Renal cortical epithelial cell (primary cell): Measurements from ENCODE around the gene USP30. TPM values are rescaled to one million over a fixed set of nuclear protein-coding genes. Genes with fewer than 3 reads are reported as not detected.
A peak's percentile ranks its signal among the peaks of the same experiment; 100 is the strongest.

ENCODE experiments used
- DNase-seq: peaks from one replicate; pipeline ENCODE4 v3.0.0-alpha.2; 2011; ENCODE audit warnings: low read depth
- total RNA-seq: library from RNA; depleted of rRNA; stranded (reverse); fragments of >200 nt; gene quantifications from 2 replicates; pipeline ENCODE4 v1.2.3, GENCODE V29; 2014

USP30 gene
- total RNA-seq, 1 donor from 2014 or later, result 10.9 TPM

DNA sequence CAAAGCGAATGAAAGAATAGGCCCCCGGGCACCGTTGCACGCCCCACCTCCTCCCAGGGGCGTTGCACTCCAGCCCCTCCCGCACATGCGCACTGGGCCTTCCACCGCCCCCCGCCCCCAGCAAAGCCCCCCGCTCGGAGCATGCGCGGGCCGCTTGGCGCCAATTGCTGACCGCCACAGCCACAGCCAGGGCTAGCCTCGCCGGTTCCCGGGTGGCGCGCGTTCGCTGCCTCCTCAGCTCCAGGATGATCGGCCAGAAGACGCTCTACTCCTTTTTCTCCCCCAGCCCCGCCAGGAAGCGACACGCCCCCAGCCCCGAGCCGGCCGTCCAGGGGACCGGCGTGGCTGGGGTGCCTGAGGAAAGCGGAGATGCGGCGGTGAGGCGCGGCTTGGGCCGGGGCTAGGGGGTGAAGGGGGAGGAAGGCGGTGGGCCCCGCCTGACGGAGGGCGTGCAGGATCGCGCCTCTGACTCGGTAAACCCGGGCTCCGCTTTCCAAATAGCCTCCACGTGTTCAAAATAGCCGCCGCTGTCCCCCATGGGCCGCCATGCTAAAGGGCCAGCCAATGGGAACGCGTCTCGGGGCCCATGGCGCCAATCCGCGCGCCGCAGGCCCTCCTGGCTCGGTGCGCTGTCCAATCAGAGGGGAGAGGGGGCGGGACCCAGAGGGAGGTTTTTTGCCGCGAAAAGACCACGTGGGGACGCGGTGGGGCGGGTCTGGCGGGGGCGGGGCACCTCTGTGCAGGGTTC, 45.2 kb downstream of the USP30 start, which contains the start of gene UNG:
Gene UNG, plus strand, starts transcription at position 163 of the 748 bp plus-strand sequence. Its CDS starts 83 bp downstream, at position 246.
- DNase-seq, result peak; percentile 79

DNA sequence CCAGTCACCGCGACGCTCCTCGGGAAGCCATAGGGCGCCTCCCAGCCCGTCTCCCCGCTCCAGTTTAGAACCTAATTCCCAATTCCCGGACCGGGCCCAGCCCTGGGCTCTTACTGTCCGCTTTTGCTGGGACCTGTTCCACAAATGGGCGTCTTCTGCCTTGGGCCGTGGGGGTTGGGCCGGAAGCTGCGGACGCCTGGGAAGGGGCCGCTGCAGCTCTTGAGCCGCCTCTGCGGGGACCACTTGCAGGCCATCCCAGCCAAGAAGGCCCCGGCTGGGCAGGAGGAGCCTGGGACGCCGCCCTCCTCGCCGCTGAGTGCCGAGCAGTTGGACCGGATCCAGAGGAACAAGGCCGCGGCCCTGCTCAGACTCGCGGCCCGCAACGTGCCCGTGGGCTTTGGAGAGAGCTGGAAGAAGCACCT, 45.8 kb downstream of the USP30 start:
- no peak for DNase-seq

DNA sequence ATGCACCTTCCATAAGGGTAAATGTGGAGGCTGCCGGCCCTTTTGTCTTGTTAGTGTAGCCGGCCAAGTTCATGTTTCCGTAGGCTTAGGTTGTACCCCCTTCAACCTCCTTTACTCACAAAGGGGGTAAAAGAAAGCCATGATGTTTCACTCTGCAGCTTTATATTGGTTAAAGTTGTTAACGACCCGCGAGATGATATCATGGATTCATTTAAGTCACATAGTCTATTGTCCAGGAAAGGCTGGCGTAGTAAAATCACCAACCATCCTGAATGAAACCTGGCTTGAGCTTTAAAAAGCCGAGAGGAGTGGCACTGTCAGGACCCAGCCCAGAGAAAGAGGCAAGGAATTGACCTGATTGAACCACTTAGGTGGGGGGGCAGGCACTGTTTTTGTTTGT, 46.3 kb downstream of the USP30 start:
- no peak for DNase-seq

DNA sequence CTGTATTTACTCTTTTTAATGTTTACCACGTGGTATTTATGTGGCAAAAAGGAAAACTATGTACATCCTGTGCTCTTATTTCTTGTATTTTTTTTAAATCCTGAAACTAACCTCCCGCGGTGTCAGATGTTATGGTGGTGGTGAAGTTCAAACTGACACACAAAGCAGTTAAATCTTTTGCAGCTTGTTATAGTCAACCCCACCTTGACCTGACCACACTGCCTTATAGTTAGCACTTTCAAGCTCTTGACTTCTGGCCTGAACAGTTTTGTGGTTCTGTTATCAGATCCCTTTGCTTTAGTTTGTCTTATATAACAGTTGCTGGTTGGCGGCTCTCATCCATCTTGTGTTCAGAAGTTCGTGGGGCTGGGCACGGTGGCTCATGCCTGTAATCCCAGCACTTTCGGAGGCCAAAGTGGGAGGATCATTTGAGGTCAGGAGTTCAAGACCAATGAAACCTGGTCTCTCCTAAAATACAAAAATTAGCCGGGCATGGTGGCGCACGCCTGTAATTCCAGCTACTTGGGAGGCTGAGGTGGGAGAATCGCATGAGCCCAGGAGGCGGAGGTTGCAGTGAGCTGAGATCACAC, 47.1 kb downstream of the USP30 start:
- DNase-seq, result no peak

DNA sequence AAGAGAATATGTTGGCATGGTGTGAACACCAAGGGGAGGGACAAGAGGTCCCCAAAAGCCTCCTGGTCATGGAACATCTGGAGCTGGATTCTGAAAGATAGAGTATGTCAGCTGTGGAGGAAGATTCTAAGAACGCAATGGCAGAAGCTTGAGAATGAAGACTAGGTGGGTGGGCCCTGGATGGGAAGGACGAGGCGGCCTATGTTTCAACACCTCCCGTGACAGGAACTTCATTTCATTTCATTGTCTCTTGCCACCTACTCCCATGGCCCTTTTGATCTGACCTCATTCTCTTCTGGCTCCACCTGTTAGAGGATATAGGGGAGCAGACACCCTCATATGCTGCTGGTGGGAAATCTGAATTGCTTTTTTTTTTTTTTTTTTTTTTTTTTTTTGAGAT, 48.4 kb downstream of the USP30 start:
- DNase-seq, result no peak

DNA sequence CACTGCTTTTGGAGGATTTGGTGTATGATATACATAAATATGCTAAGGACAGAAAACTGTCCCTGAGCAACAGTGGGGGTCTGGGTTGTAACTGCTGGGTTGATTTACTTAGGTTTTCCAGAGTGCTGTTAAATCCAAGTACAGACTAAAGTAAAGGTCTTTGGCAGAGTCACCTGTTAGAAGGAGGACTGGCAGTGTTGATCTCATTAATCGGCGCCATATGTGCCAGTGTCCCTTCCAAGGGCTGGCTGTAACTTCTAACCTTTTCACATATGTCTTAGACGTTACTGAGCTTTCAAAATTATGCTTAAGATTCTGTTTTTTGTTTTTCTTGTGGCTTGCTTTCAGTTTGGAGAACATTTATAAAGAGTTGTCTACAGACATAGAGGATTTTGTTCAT, 50.1 kb downstream of the USP30 start:
- no peak for DNase-seq

DNA sequence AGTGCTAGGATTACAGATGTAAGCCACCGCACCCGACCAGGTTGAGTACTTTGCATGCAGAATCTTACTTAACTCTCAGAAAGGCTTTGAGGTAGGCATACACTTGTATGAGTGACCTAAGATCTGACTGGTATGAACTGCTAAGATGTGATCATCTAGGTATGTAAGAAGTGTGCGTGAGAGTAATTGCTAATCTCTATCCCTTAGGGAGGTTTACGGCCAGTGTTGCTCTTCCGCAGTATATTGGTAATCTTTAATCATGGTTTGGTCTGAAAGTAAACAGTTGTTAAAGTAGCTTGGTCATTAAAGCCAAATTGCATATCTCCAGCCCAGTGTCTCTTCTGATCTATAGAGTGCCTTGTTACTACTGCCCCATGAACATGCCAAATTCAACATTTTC, 52.8 kb downstream of the USP30 start:
- no peak for DNase-seq

DNA sequence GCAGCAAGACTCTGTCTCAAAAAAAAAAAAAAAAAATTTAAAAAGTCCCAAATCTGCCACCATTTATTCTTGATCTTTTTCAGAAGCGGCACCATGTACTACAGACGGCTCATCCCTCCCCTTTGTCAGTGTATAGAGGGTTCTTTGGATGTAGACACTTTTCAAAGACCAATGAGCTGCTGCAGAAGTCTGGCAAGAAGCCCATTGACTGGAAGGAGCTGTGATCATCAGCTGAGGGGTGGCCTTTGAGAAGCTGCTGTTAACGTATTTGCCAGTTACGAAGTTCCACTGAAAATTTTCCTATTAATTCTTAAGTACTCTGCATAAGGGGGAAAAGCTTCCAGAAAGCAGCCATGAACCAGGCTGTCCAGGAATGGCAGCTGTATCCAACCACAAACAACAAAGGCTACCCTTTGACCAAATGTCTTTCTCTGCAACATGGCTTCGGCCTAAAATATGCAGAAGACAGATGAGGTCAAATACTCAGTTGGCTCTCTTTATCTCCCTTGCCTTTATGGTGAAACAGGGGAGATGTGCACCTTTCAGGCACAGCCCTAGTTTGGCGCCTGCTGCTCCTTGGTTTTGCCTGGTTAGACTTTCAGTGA, 57.5 kb downstream of the USP30 start:
- no peak for DNase-seq

DNA sequence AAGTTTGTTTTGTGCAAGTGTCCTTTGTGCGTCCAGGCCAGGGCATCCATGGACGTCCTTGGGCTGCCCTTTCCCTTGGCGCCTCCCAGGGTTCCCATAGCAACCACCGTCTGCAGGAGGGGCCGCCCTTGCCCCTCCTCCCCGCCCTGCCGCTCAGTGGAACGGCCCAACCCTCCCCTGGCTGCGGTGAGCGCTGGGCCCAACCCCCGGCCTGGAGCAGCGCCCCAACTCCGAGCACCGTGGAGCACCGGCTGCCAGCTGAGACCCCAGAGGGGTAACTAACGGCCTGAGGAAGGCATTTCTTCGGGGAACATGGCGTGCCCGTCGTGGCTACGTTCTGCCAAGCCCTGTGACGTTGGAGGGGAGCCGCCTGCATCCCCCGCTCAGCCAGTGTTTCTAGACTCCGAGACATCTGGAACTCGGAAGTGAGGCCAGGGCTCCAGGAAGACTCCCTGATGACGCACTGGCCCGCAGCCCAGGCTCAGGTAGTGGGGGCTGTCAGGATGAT, 58.7 kb downstream of the USP30 start:
- peak; percentile 55 for DNase-seq

DNA sequence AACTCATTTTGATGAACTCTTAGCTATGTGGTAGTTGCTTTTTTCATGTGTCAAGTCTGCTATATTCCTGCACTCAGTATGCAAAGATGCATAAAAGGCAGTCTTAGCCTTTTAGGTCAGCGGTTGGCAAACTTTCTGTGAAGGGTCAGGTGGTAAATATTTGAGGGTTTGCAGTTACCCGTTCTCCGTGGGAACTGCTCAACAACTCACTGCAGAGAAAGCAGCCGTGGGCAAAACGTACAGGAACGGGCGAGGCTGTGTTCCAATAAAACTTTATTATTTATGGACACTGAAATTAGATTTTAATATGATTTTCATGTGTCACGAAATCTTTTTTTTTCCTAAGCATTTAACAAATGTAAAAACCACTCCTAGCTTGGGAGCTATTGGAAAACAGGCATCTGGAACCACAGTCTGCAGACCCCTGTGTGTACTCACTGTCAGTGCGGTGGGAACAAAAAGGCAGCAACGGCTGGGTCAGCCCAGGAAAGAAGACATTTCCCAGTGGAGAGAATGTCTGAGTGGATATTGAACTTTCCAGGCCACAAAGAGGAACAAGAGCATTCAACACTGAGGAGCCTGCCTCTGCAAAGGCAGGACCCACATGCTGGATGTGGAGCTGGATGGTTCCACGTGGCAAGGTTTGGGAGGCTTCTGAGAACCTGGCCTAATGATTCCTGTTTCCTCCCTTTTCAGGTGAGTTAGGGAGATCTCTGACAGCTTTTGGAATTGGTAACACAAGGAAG, 60.5 kb downstream of the USP30 start:
- peak; percentile 59 for DNase-seq

DNA sequence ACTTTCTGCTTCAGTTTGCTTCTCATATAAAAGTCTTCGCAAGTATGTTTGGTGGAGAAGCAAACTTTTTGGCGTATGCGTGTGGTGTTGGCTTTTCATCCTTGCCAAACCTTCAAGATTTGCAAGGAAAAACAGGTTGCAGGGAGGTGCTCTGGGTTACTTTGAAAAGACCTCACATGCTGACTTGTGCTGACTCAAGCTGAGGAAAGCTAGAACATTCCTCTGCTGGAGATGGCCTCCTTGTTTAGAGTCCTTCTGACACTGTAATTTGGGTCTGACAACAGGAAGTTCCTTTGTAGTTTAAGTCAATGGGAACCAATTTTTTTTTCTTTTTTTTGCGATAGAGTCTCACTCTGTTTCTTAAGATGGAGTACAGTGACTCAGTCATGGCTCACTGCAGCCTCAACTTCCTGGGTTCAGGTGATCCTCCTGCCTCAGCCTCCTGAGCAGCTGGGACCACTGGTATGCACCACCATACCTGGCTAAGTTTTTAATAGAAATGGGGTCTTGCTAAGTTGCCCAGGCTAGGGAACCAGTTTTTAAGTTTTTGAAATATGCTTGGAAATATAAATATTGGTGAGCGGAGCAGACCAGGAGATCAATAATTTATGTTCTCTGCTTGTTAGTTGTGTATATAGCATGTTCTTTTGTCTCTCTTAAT, 61.4 kb downstream of the USP30 start:
- DNase-seq, result peak; percentile 25

DNA sequence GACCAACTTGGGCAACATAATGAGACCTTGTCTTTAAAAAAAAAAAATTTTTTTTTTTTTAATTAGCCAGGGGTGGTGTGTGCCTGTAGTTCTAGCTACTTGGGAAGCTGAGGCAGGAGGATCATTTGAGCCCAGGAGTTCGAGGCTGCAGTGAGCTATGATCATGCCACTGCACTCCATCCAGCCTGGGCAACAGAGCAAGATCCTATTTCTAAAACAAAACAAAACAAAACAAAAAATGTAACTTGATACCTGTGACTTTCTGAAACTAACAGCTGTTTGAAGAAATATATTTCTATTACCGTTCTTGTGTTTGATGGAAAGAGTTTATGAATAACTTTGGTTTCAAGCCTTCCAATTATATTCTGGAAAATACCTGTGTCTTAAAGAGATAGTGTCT, 62.3 kb downstream of the USP30 start:
- DNase-seq, result no peak

DNA sequence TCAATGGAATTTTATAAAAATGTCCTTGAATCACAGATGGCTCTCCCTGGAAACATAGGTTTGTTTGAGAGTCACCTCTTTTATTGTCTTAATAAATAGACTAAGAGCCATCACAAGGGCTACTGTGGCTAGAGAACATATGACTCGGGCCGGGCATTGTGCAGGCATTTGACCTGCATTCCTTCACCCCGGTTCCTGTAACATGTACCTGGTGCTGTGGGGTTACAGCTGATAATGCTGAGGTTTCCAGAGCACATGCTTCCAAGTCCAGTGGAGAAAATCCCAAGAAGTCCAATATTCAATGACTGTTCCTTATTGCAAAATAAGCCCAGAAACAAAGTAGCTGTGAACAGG, 63.0 kb downstream of the USP30 start:
- DNase-seq, result no peak

DNA sequence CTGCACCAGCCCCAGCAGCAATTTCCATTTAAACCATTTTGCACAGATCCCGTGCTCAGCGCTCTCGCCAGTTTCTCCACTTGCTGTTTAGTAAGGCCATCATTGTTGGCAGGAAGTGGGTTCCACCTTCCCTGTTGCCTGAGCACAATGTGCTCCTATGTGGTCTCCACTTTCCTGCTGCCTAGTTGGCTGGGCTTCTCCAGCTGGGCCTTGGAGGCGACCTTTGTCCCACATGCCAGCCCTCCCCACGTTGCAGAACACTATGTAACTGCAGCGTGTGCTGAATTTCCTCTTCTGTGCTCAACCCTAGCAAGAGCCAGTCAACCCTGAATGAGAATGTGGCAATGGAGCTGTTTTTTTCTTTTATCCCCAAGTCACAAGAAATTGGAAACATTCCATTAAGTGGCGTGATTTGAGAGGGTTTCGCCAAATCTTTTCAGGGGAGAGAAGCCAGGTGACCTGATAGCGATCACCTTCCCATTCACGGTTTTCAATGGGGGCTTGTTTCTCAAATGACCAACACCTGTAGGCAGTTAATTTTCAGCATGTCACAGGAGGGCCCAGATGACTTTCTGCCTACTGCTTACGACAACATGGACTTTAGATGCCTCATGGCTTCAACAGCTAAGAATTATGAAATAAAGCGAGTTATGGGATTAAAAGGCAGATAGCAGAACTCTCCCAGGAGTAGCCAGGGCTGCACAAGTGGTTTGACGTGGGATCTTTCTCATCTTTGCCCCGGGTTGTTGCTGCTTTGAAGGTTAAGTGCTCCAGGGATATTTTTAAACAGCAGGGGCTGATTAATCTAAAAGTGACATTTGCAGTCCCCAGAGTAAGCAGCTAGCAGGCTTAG, 63.6 kb downstream of the USP30 start, which contains the start of gene ACACB:
Gene ACACB, plus strand, starts transcription at position 830 of the 853 bp plus-strand sequence. CDS start 22,819 bp downstream, outside the sequence.
- DNase-seq, result peak; percentile 84

DNA sequence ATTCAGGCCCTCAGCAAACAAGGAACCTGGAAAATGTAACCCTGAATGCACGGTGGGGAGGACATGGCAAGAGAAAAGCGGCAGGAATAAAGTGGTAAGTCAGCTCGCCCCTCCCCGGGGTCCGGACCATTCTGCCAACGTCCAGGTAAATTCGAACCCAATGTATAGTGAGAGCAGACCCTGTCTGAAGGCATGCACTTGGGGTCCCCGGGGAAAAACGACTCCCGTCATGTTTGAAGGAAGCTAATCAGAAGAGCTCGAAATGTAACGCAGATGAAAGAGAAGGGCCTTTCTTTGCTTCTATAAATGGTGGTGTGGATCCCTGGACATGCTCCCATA, 64.2 kb downstream of the USP30 start:
- no peak for DNase-seq

DNA sequence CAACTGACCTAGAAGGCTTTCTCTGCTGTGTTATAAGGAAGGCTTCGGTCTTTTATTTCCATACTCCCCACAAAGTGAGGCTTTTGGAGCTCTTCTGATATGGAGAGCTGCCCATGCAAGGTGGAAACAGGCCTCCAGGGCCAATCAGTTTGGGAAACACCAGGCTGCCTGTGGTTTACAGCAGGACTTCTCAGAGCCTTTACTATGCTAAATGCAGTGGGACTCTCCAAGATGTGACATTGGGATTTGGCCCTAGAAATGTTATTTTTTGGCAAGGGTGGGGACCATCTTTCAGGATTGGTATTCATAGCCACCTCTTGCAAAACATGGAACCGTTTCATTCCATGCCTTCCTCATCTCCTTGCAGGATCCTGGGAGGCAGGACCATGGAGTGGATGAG, 67.7 kb downstream of the USP30 start:
- DNase-seq, result no peak

DNA sequence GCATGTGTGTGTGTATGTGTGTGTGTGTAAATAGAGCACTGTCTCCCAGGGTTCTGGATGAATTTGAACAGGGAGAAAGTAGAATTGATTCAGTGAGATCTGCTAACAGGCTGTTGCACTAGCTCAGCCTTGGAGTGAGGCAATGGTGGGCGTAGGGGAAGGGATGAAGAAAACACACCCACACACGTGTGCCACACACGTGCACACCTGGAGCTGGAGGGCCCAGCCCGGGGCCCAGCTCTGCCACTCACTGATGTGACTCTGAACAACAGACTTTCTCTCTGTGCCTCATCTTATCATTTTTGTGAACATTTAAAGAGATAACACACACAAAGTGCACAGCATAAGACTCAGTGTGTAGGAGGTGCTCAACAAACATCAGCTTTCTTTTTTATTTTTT, 68.2 kb downstream of the USP30 start:
- no peak for DNase-seq

DNA sequence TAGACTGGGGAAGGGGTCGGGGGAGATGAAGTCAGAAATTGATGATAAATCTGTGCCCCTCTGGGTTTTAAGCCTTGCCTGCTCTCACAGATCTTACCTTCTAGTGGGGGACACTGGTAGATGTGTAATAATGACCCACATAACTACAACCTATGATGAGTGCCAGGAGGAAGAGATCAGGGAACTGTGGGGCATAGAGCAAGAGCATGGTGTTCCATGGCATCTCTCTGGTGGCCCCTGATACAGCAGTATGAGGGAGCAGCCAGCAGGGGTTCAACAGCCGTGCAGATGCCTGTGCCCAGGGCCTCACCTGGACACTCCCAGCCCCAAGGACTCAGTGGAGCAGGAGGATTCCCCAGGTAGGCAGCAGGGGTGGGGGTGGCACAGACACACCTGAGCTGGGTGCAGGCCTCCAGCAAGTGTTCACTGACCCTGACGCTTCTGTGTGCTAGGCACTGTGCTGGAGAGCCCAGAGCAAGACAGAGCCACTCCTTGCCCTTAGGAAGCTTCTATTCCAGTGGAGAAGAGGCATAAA, 69.0 kb downstream of the USP30 start:
- DNase-seq, result no peak

DNA sequence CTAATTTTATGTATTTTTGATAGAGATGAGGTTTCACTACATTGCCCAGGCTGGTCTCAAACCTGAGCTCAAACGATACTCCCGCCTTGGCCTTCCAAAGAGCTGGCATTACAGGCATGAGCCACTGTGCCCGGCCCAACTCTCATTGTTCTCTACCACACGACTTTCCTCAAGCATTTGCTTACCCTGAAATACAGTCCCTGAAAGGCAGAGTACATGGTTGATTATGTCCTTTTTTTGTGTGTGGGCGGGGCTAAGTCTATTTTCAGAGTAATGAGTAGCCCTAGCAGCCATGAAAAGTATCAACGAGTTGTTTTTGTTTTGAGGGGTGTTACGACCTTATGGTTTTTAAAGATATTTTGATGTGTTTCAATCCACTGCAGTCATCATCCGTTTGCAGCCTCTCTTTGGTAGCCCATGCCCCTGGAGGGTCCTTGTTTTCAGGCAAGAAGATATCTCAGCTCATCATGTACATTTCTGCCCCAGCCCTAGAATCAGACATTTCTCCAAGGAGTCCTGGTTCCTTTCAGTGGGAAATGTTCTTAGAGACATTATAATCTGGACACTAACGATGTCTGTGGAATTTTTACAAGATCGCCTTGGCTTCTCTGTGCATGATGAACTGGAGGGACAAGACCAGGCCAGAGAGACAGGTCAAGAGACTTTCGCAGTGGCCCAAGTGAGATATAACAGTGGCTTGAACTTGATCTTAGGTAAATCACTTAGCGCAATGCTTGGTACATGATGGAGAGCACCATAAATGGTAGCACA, 72.7 kb downstream of the USP30 start:
- no peak for DNase-seq

DNA sequence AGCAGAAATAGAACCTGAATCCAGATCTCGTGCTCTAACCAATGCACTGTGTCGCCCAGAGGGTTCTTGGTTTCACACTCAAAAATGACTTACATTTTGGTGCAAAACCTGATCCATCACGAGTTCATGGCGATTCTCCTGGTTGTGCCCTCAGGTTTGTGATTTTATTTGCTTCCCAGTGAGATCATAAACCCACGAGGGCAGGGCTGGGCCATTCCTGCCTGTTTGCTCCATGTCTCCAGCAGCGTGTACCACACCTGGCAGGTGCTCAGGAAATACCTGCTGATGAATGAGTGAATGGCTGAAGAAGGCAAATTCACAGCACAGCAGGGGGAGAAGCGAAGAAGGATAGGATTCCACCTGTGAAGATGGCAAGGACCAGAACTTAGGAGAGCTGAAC, 73.4 kb downstream of the USP30 start:
- DNase-seq, result no peak
